H1 (cell line): Measurements from ENCODE around the gene ZDHHC23. TPM values are rescaled to one million over a fixed set of nuclear protein-coding genes. Genes with fewer than 3 reads are reported as not detected.

Source experiments
- CTCF ChIA-PET: fragments of 300-600 bp; sonication (Branson Sonifier 250); formaldehyde crosslinking; loops from one replicate; lab custom pipeline; 2021; ENCODE audit not compliant: partially characterized antibody; lab: Charles Lee
- POLR2A ChIA-PET: fragments of 300-600 bp; sonication (Branson Sonifier 250); formaldehyde crosslinking; loops from one replicate; lab custom pipeline; 2021; ENCODE audit warnings: inconsistent platforms; ENCODE audit not compliant: partially characterized antibody; lab: Charles Lee
- DNase-seq, 2 experiments: peaks; one replicate each; pipeline versions ENCODE4 v3.0.0 to v3.0.0-alpha.2; 2010 to 2022; ENCODE audit warnings: low spot score in 2 of 2, low read depth in 1 of 2, mixed read lengths in 1 of 2
- FAIRE-seq: peaks from 2 replicates; lab custom pipeline; 2011; peaks lifted over from hg19 to GRCh38; lab: Jason Lieb, UNC
- H2AFZ ChIP-seq: 2 replicates; pipeline ENCODE4 v1.8.1; 2012; ENCODE audit warnings: low read length, inconsistent platforms
- H2AK5ac ChIP-seq: 2 replicates; pipeline ENCODE4 v1.6.1; 2013; ENCODE audit warnings: low read depth, low read length
- H2BK120ac ChIP-seq: replicated peaks from 2 replicates; pipeline ENCODE3; 2013; ENCODE audit warnings: low read depth, low read length, inconsistent platforms
- H2BK12ac ChIP-seq: 2 replicates; pipeline ENCODE4 v1.6.1; 2013; ENCODE audit warnings: low read depth, low read length
- H2BK15ac ChIP-seq: 2 replicates; pipeline ENCODE4 v1.6.1; 2013; ENCODE audit warnings: low read length
- H2BK20ac ChIP-seq: 2 replicates; pipeline ENCODE4 v1.6.1; 2013; ENCODE audit warnings: low read length
- H2BK5ac ChIP-seq: 2 replicates; pipeline ENCODE4 v1.6.1; 2013; ENCODE audit warnings: low read depth, low read length
- H3K14ac ChIP-seq: 2 replicates; pipeline ENCODE4 v1.6.1; 2013; ENCODE audit warnings: inconsistent platforms; ENCODE audit not compliant: insufficient read length
- H3K18ac ChIP-seq: 2 replicates; pipeline ENCODE4 v1.6.1; 2013; ENCODE audit warnings: low read length; ENCODE audit errors: extremely low read depth
- H3K23ac ChIP-seq: 2 replicates; pipeline ENCODE4 v1.6.1; 2013; ENCODE audit warnings: inconsistent platforms; ENCODE audit not compliant: insufficient read length
- H3K23me2 ChIP-seq: 2 replicates; pipeline ENCODE4 v1.6.1; 2013; ENCODE audit warnings: low read depth, low read length
- H3K27ac ChIP-seq: 2 replicates; pipeline ENCODE4 v1.6.1; 2011; ENCODE audit warnings: low read depth, low read length, inconsistent platforms
- H3K27me3 ChIP-seq, 4 experiments: replicated peaks in 1 of 4; 1 replicate in 1 of 4; 2 replicates in 3 of 4; pipeline versions ENCODE4 v1.6.1 to v1.8.1; 2011 to 2013; ENCODE audit warnings: low read length in 3 of 4, mild to moderate bottlenecking in 3 of 4, inconsistent platforms in 2 of 4, mixed read lengths in 2 of 4, moderate library complexity in 1 of 4; ENCODE audit not compliant: control insufficient read depth in 3 of 4, insufficient read depth in 3 of 4; ENCODE audit errors: extremely low read depth in 1 of 4
- H3K36me3 ChIP-seq, 4 experiments: 2 replicates each; pipeline versions ENCODE4 v1.6.1 to v1.8.1; 2011 to 2013; ENCODE audit warnings: mild to moderate bottlenecking in 4 of 4, low read length in 3 of 4, moderate library complexity in 2 of 4, control low read depth in 1 of 4, inconsistent platforms in 1 of 4; ENCODE audit not compliant: insufficient read depth in 4 of 4, control insufficient read depth in 2 of 4
- H3K4ac ChIP-seq: replicated peaks from 2 replicates; pipeline ENCODE3; 2013; ENCODE audit warnings: low read length, low read depth, mixed read lengths, inconsistent platforms; ENCODE audit not compliant: insufficient read length
- H3K4me1 ChIP-seq, 4 experiments: replicated peaks in 1 of 4; 1 replicate in 1 of 4; 2 replicates in 3 of 4; pipeline versions ENCODE4 v1.6.1 to v1.8.1; 2011 to 2013; ENCODE audit warnings: low read length in 3 of 4, inconsistent platforms in 2 of 4, mixed read lengths in 1 of 4; ENCODE audit not compliant: insufficient read depth in 4 of 4, control insufficient read depth in 3 of 4
- H3K4me2 ChIP-seq, 2 experiments: 2 replicates each; pipeline versions ENCODE4 v1.6.1 to v1.8.1; 2011 to 2013; ENCODE audit warnings: low read depth in 2 of 2, low read length in 2 of 2, control low read depth in 1 of 2, inconsistent platforms in 1 of 2, mild to moderate bottlenecking in 1 of 2; ENCODE audit not compliant: insufficient read depth in 1 of 2
- H3K4me3 ChIP-seq, 4 experiments: fragments of 200-600, 300-600 bp in 1 of 4; sonication (generic), shearing (Covaris generic), sonication (Bioruptor Twin) in 1 of 4; 2 replicates each; pipeline versions ENCODE4 v1.5.1 to v1.8.1; 2011 to 2016; ENCODE audit warnings: low read length in 4 of 4, low read depth in 3 of 4, control low read depth in 2 of 4, inconsistent platforms in 2 of 4, mild to moderate bottlenecking in 2 of 4, mixed read lengths in 1 of 4, moderate library complexity in 1 of 4; ENCODE audit not compliant: insufficient read depth in 2 of 4; ENCODE audit errors: extremely low read depth in 1 of 4
- H3K56ac ChIP-seq: replicated peaks from 2 replicates; pipeline ENCODE3; 2013; ENCODE audit warnings: low read depth, mild to moderate bottlenecking, mixed read lengths, low read length, inconsistent platforms; ENCODE audit not compliant: insufficient read length
- H3K79me1 ChIP-seq: 2 replicates; pipeline ENCODE4 v1.6.1; 2013; ENCODE audit warnings: low read depth, low read length, control low read depth
- H3K79me2 ChIP-seq, 2 experiments: 2 replicates each; pipeline versions ENCODE4 v1.6.1 to v1.8.1; 2012 to 2013; ENCODE audit warnings: low read length in 2 of 2, mild to moderate bottlenecking in 2 of 2, inconsistent platforms in 1 of 2; ENCODE audit not compliant: insufficient read depth in 2 of 2, control insufficient read depth in 1 of 2
- H3K9ac ChIP-seq, 4 experiments: replicated peaks in 1 of 4; 1 replicate in 1 of 4; 2 replicates in 3 of 4; pipeline versions ENCODE4 v1.6.1 to v1.8.1; 2011 to 2013; ENCODE audit warnings: low read depth in 3 of 4, low read length in 3 of 4, control low read depth in 2 of 4, mild to moderate bottlenecking in 2 of 4, moderate library complexity in 2 of 4, inconsistent platforms in 1 of 4; ENCODE audit errors: extremely low read depth in 1 of 4
- H3K9me3 ChIP-seq, 2 experiments: 2 replicates each; pipeline versions ENCODE4 v1.6.1 to v1.8.1; 2012 to 2013; ENCODE audit warnings: mild to moderate bottlenecking in 2 of 2, moderate library complexity in 2 of 2, control low read depth in 1 of 2, inconsistent platforms in 1 of 2, low read depth in 1 of 2, low read length in 1 of 2, mixed read lengths in 1 of 2; ENCODE audit not compliant: insufficient read depth in 2 of 2
- H4K20me1 ChIP-seq, 2 experiments: replicated peaks in 1 of 2; 2 replicates each; pipeline versions ENCODE3 to v1.8.1; 2011 to 2013; ENCODE audit warnings: inconsistent platforms in 2 of 2, low read length in 2 of 2, mild to moderate bottlenecking in 1 of 2; ENCODE audit not compliant: insufficient read depth in 2 of 2, control insufficient read depth in 1 of 2
- H4K5ac ChIP-seq: 2 replicates; pipeline ENCODE4 v1.6.1; 2013; ENCODE audit warnings: low read length, low read depth, mixed read lengths, inconsistent platforms; ENCODE audit not compliant: insufficient read length
- H4K8ac ChIP-seq: 2 replicates; pipeline ENCODE4 v1.8.0; 2013; ENCODE audit warnings: mild to moderate bottlenecking, moderate library complexity, low read length, inconsistent platforms; ENCODE audit not compliant: insufficient read depth; ENCODE audit errors: extremely low read depth
- H4K91ac ChIP-seq: replicated peaks from 2 replicates; pipeline ENCODE3; 2013; ENCODE audit warnings: low read length, mixed read lengths, inconsistent platforms; ENCODE audit not compliant: insufficient read length
- BACH1 ChIP-seq: IDR thresholded peaks from 2 replicates; pipeline ENCODE4 v1.6.1; 2012; ENCODE audit warnings: low read length, improper control_type of control experiment
- CHD2 ChIP-seq: IDR thresholded peaks from 2 replicates; pipeline ENCODE4 v1.6.1; 2012; ENCODE audit warnings: low read length, improper control_type of control experiment
- CTCF ChIP-seq, 3 experiments: IDR thresholded peaks; 1 replicate in 2 of 3; 2 replicates in 1 of 3; pipeline versions ENCODE4 v1.5.1 to v1.6.1; 2011; ENCODE audit warnings: low read length in 3 of 3, mild to moderate bottlenecking in 3 of 3, inconsistent platforms in 2 of 3, low read depth in 1 of 3, moderate library complexity in 1 of 3; ENCODE audit not compliant: insufficient read depth in 1 of 3; ENCODE audit errors: control extremely low read depth in 1 of 3
- KDM1A ChIP-seq: fragments of 200-600, 300-600 bp; sonication (generic); IDR thresholded peaks from 2 replicates; pipeline ENCODE4 v1.7.1; 2016; ENCODE audit warnings: mild to moderate bottlenecking, low read length, borderline replicate concordance
- RBBP5 ChIP-seq: IDR thresholded peaks from 2 replicates; pipeline ENCODE4 v1.7.1; 2012; ENCODE audit warnings: low read depth, mild to moderate bottlenecking, inconsistent platforms, low read length, moderate library complexity, borderline replicate concordance
- RXRA ChIP-seq: IDR thresholded peaks from 2 replicates; pipeline ENCODE4 v1.6.1; 2011; ENCODE audit warnings: low read depth, mild to moderate bottlenecking, low read length, moderate library complexity; ENCODE audit not compliant: insufficient read depth
- SAP30 ChIP-seq: fragments of 300-600 bp; sonication (generic); IDR thresholded peaks from 2 replicates; pipeline ENCODE4 v1.7.1; 2012; ENCODE audit warnings: low read length, moderate library complexity, mild to moderate bottlenecking, inconsistent platforms; ENCODE audit not compliant: insufficient read depth, insufficient replicate concordance
- polyA plus RNA-seq, 7 experiments: library from polyadenylated mRNA; depleted of rRNA in 3 of 7; stranded (reverse) in 5 of 7; unstranded in 2 of 7; fragments of >200 nt in 5 of 7; fragments of 200-250 nt in 2 of 7; gene quantifications; 1 replicate in 5 of 7; 2 replicates in 1 of 7; 4 replicates in 1 of 7; pipeline versions ENCODE4 v1.2.1 to v1.2.3, GENCODE V29; 2011 to 2013; ENCODE audit warnings: missing spikeins in 2 of 7, mixed read lengths in 2 of 7
- total RNA-seq: library from RNA; stranded (reverse); fragmentation: NEBNext Ultra II Directional; extraction: Animal tissue kit (Norgen Biotek cat#: 25700); gene quantifications from 2 replicates; pipeline ENCODE4 v1.2.1, GENCODE V29; 2021

ZDHHC23 gene
- total and polyA plus RNA-seq, 2 of the 8 experiments (the other 6 are each of a cell fraction or from before 2014, with no cell fraction given): 6.2 to 15.7 TPM

- Histone ChIP-seq H4K8ac (no peak overlapping the region), H3K18ac (no peak overlapping the region), H4K91ac (no peak overlapping the region), H3K79me2 (no peaks in the 10 kb centered on the region), H2BK5ac (no peak overlapping the region), H3K27ac (no peak overlapping the region), H3K4ac (no peak overlapping the region), H4K5ac (no peak overlapping the region), H3K4me1 (no peaks in the 10 kb centered on the region), H2BK120ac (no peak overlapping the region), H3K23ac (no peak overlapping the region), H3K4me2 (no peak overlapping the region), H2AFZ (no peak overlapping the region), H3K79me1 (no peaks in the 10 kb centered on the region), H2BK20ac (no peak overlapping the region), H3K9me3 (peaks cover 0 to 5% of the 10 kb centered on the region in 2 experiments; a peak in 1 of 4 replicates), H2AK5ac (no peak overlapping the region), H2BK15ac (no peak overlapping the region), H3K9ac (no peak overlapping the region), H3K36me3 (no peaks in the 10 kb centered on the region), H4K20me1 (no peaks in the 10 kb centered on the region), H2BK12ac (no peak overlapping the region), H3K56ac (no peak overlapping the region), H3K4me3 (no peak overlapping the region), H3K14ac (no peak overlapping the region), H3K23me2 (no peaks in the 10 kb centered on the region), H3K27me3 (no peaks in the 10 kb centered on the region)
- no peak for TF ChIP-seq KDM1A
- TF ChIP-seq SAP30: no peak
- no peak for TF ChIP-seq BACH1
- TF ChIP-seq CTCF (IDR thresholded peaks at IDR 0.05; ENCODE audit: control extremely low read depth in 1 of 3, insufficient read depth in 1 of 3, low read depth in 1 of 3, low read length in 3 of 3): no peak
- TF ChIP-seq RBBP5: no peak
- no peak for TF ChIP-seq CHD2
- no peak for TF ChIP-seq RXRA
- ChIA-PET POLR2A (no interaction called here), CTCF (interaction anchor here (0.6 to 2.5 kb wide), 5 partner anchors 9 to 1073 kb away, joined by 3 to 17 read pairs (median 5); partner anchors contain the start of gene GRAMD1C)
- no peak for DNase-seq
- no peak for FAIRE-seq
Measured at GRCh38 chr3:113908133-113908532, 39.7 kb upstream of the ZDHHC23 start.
